ENCODE data around the gene GPR161. TPM values are rescaled to one million over a fixed set of nuclear protein-coding genes. Genes with fewer than 3 reads are reported as not detected.
"Not testable (repeated sequence)": the region's sequence is repeated elsewhere in the genome, so short reads cannot be mapped to it uniquely, and the experiment has no call there.

GPR161 gene
- total RNA-seq, result 10 to 100 TPM; 10.3 to 11.6 TPM

GRCh38 chr1:168136709-168137514, at the start of gene GPR161:
Gene GPR161, minus strand, starts transcription at chr1:168136930. Its CDS starts 32,080 bp downstream, at chr1:168104850.
- Histone ChIP-seq H3K9me3 (no peaks in the 10 kb centered on the region), H3K27ac (peak within 1 kb of the TSS; percentile 85 to 93), H3K27me3 (replicated peaks; ENCODE audit: insufficient read depth) (no peaks in the 10 kb centered on the region), H3K4me3 (peak within 1 kb of the TSS; percentile 91), H3K4me1 (ENCODE audit: control insufficient read depth in 1 of 2, low read depth in 2 of 2) (peaks cover 3 to 26% of the 10 kb centered on the region in 2 donors), H3K36me3 (no peaks in the 10 kb centered on the region)
- no peak for ATAC-seq (ENCODE audit: insufficient number of reproducible peaks, low FRiP score, low read depth)
- no peak for TF ChIP-seq CTCF (IDR thresholded peaks at IDR 0.05)
- no peak for DNase-seq (ENCODE audit: low spot score)

- not testable (repeated sequence) for H3K4me3 ChIP-seq; H3K9me3 ChIP-seq; ATAC-seq (ENCODE audit: insufficient number of reproducible peaks, low FRiP score, low read depth); DNase-seq (ENCODE audit: low spot score); H3K27ac ChIP-seq; H3K27me3 ChIP-seq (replicated peaks; ENCODE audit: insufficient read depth); H3K36me3 ChIP-seq
- H3K4me1 ChIP-seq (ENCODE audit: control insufficient read depth in 1 of 2, low read depth in 2 of 2), result peaks cover 4 to 18% of the 10 kb centered on the region in 2 donors
Observed at GRCh38 chr1:168181063-168181720, 44.5 kb upstream of the GPR161 start.

DNA sequence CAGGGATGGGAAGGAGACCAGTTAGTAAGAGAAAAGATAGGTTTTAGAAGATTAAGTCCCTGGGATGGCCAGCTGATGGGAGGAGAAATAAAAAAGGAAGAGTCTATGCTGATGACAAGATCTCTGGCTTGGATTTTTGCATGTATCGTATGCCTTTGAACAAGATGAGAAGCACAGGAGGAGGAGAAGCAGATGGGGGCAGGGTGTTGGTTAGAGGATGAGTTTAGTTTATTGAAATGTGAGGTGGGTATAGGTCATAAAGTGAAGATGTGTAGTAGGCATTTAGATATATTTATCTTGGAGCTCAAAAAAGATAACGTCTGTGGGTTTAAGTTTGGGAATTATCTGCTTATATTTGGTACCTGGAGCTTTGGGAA, 43.4 kb upstream of the GPR161 start:
- Histone ChIP-seq H3K4me1 (ENCODE audit: control insufficient read depth in 1 of 2, low read depth in 2 of 2) (peaks cover 4 to 18% of the 10 kb centered on the region in 2 donors), H3K9me3 (no peaks in the 10 kb centered on the region), H3K4me3 (peak overlapping the region; percentile 82), H3K27ac (peak overlapping the region in 1 of 2 donors; percentile 96), H3K36me3 (no peaks in the 10 kb centered on the region), H3K27me3 (replicated peaks; ENCODE audit: insufficient read depth) (no peaks in the 10 kb centered on the region)
- no peak for TF ChIP-seq CTCF (IDR thresholded peaks at IDR 0.05)
- no peak for DNase-seq (ENCODE audit: low spot score)
- ATAC-seq (ENCODE audit: insufficient number of reproducible peaks, low FRiP score, low read depth), result no peak

GRCh38 chr1:168179438-168180147, 42.9 kb upstream of the GPR161 start:
- no peak for ATAC-seq (ENCODE audit: insufficient number of reproducible peaks, low FRiP score, low read depth)
- no peaks in the 10 kb centered on the region for H3K9me3 ChIP-seq
- H3K4me3 ChIP-seq, result peak overlapping the region; percentile 82
- H3K27me3 ChIP-seq (replicated peaks; ENCODE audit: insufficient read depth), result no peaks in the 10 kb centered on the region
- no peak for DNase-seq (ENCODE audit: low spot score)
- no peak for TF ChIP-seq CTCF (IDR thresholded peaks at IDR 0.05)
- peaks cover 4 to 18% of the 10 kb centered on the region in 2 donors for H3K4me1 ChIP-seq (ENCODE audit: control insufficient read depth in 1 of 2, low read depth in 2 of 2)
- no peaks in the 10 kb centered on the region for H3K36me3 ChIP-seq
- H3K27ac ChIP-seq, result peak overlapping the region; percentile 86 to 96

- Histone ChIP-seq H3K9me3 (no peaks in the 10 kb centered on the region), H3K4me3 (peak within 1 kb of the TSS; percentile 82), H3K27me3 (replicated peaks; ENCODE audit: insufficient read depth) (no peaks in the 10 kb centered on the region), H3K36me3 (no peaks in the 10 kb centered on the region), H3K27ac (peak within 1 kb of the TSS; percentile 86 to 96), H3K4me1 (ENCODE audit: control insufficient read depth in 1 of 2, low read depth in 2 of 2) (peaks cover 4 to 18% of the 10 kb centered on the region in 2 donors)
- peak; percentile 99 for ATAC-seq (ENCODE audit: insufficient number of reproducible peaks, low FRiP score, low read depth)
- DNase-seq (ENCODE audit: low spot score), result peak; percentile 82
- peak; percentile 79 for TF ChIP-seq CTCF (IDR thresholded peaks at IDR 0.05)
Observed at GRCh38 chr1:168178638-168179437, 42.1 kb upstream of the GPR161 start, which contains the start of gene TIPRL. Gene TIPRL, plus strand, starts transcription at chr1:168178962. Its CDS starts 116 bp downstream, at chr1:168179078.
